K562 (cell line): ENCODE results near the gene PNRC1. TPM values are rescaled to one million over a fixed set of nuclear protein-coding genes. Genes with fewer than 3 reads are reported as not detected.

Experiments
- ARID3B ChIP-seq: fragments of 250-450 bp; sonication (Bioruptor Pico); IDR thresholded peaks from 2 replicates; pipeline ENCODE4 v1.4.0; 2020; ENCODE audit warnings: borderline replicate concordance
- EP300 ChIP-seq: IDR thresholded peaks from 2 replicates; pipeline ENCODE4 v1.6.1; 2012; ENCODE audit warnings: low read length, improper control_type of control experiment
- HSF4 ChIP-seq: fragments of 250-450 bp; sonication (Bioruptor Pico); IDR thresholded peaks from 2 replicates; pipeline ENCODE4 v2.1.2; 2022; ENCODE audit warnings: mild to moderate bottlenecking, moderate library complexity, borderline replicate concordance
- LARP7 ChIP-seq: fragments of 450-650 bp; IDR thresholded peaks from 2 replicates; pipeline ENCODE4 v1.6.1; 2016
- MTA2 ChIP-seq: fragments of 450-650 bp; IDR thresholded peaks from 2 replicates; pipeline ENCODE4 v1.6.1; 2016; ENCODE audit warnings: low read depth
- ZBTB11 ChIP-seq, 3 experiments: fragments of 200-800 bp in 1 of 3; fragments of 250-450 bp in 1 of 3; fragments of 450-650 bp in 1 of 3; sonication (Bioruptor Pico) in 1 of 3; sonication (Bioruptor generic) in 1 of 3; formaldehyde crosslinking in 1 of 3; IDR thresholded peaks; 2 replicates each; pipeline versions ENCODE4 v1.6.1 to v1.8.0; 2016 to 2022; ENCODE audit warnings: mild to moderate bottlenecking in 2 of 3, missing genetic modification characterization in 2 of 3, missing compliant biosample characterization in 1 of 3, moderate library complexity in 1 of 3
- ZNF444 ChIP-seq: fragments of 250-450 bp; sonication (Bioruptor Pico); IDR thresholded peaks from 2 replicates; pipeline ENCODE4 v1.4.0; 2020; ENCODE audit warnings: mild to moderate bottlenecking, moderate library complexity
- ZNF445 ChIP-seq: fragments of 250-450 bp; sonication (Bioruptor Pico); IDR thresholded peaks from 2 replicates; pipeline ENCODE4 v1.4.0; 2020; ENCODE audit warnings: low read depth, mild to moderate bottlenecking, moderate library complexity
- polyA plus RNA-seq, 8 experiments: library from polyadenylated mRNA; depleted of rRNA in 4 of 8; stranded (reverse) in 5 of 8; unstranded in 3 of 8; fragments of >200 nt; fragmentation: Nextera tagmentation in 2 of 8; fragmentation: Illumina TruSeq in 1 of 8; extraction: Ambion mirVana in 2 of 8; extraction: Trizol in 1 of 8; gene quantifications; 2 replicates each; pipeline versions ENCODE4 v1.2.1 to v1.2.3, GENCODE V29; 2011 to 2014; ENCODE audit warnings: inconsistent platforms in 1 of 8, missing spikeins in 1 of 8
- total RNA-seq, 7 experiments: library from RNA; depleted of rRNA in 6 of 7; stranded (reverse); fragments of >200 nt in 6 of 7; fragmentation: Illumina TruSeq in 2 of 7; extraction: Trizol in 2 of 7; gene quantifications; 2 replicates each; pipeline versions ENCODE4 v1.2.1 to v1.2.3, GENCODE V29; 2011 to 2021; ENCODE audit warnings: low replicate concordance in 1 of 7
- TF ChIP-seq, protein P1 (sequence below): fragments of 450-650 bp; IDR thresholded peaks from 2 replicates; pipeline ENCODE4 v1.7.1; 2018; ENCODE audit warnings: mild to moderate bottlenecking, low read depth; ENCODE audit not compliant: partially characterized antibody
- TF ChIP-seq, protein P2 (sequence below): fragments of 200-800 bp; sonication (Bioruptor generic); IDR thresholded peaks from 2 replicates; pipeline ENCODE4 v1.6.1; 2016; ENCODE audit warnings: missing genetic modification characterization, missing compliant biosample characterization

PNRC1 gene
- total and polyA plus RNA-seq, 9 of the 15 experiments (the other 6 are each of a cell fraction or from before 2014, with no cell fraction given), result 1.2 to 10.8 (median 6.5) TPM

DNA sequence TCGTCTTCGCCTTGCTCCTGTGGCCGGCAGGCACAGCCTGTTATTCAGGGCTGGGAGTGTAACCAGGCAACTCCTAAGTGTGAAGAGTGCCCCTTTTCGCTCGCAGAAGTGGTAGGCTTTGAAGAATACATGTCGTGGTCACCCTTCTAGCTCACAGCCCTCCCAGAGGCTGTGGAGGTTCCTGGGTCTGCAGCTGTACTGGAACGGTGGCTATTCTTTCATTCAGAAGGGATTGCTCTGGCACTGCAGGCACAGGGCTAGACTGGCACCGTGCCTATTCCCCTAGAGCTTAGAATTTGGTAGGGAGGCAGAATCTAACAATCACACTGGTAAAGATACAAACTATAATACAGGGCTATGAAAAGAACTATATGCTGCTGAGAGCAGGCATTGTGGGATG is 38.4 kb downstream of the PNRC1 start (continued):
- TF ChIP-seq, protein P1, sequence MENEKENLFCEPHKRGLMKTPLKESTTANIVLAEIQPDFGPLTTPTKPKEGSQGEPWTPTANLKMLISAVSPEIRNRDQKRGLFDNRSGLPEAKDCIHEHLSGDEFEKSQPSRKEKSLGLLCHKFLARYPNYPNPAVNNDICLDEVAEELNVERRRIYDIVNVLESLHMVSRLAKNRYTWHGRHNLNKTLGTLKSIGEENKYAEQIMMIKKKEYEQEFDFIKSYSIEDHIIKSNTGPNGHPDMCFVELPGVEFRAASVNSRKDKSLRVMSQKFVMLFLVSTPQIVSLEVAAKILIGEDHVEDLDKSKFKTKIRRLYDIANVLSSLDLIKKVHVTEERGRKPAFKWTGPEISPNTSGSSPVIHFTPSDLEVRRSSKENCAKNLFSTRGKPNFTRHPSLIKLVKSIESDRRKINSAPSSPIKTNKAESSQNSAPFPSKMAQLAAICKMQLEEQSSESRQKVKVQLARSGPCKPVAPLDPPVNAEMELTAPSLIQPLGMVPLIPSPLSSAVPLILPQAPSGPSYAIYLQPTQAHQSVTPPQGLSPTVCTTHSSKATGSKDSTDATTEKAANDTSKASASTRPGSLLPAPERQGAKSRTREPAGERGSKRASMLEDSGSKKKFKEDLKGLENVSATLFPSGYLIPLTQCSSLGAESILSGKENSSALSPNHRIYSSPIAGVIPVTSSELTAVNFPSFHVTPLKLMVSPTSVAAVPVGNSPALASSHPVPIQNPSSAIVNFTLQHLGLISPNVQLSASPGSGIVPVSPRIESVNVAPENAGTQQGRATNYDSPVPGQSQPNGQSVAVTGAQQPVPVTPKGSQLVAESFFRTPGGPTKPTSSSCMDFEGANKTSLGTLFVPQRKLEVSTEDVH, result no peak
- TF ChIP-seq EP300, result no peak
- TF ChIP-seq HSF4, result no peak
- no peak for TF ChIP-seq MTA2
- no peak for TF ChIP-seq LARP7
- TF ChIP-seq ARID3B (CRISPR knock-in tag), result no peak
- TF ChIP-seq, protein P2, sequence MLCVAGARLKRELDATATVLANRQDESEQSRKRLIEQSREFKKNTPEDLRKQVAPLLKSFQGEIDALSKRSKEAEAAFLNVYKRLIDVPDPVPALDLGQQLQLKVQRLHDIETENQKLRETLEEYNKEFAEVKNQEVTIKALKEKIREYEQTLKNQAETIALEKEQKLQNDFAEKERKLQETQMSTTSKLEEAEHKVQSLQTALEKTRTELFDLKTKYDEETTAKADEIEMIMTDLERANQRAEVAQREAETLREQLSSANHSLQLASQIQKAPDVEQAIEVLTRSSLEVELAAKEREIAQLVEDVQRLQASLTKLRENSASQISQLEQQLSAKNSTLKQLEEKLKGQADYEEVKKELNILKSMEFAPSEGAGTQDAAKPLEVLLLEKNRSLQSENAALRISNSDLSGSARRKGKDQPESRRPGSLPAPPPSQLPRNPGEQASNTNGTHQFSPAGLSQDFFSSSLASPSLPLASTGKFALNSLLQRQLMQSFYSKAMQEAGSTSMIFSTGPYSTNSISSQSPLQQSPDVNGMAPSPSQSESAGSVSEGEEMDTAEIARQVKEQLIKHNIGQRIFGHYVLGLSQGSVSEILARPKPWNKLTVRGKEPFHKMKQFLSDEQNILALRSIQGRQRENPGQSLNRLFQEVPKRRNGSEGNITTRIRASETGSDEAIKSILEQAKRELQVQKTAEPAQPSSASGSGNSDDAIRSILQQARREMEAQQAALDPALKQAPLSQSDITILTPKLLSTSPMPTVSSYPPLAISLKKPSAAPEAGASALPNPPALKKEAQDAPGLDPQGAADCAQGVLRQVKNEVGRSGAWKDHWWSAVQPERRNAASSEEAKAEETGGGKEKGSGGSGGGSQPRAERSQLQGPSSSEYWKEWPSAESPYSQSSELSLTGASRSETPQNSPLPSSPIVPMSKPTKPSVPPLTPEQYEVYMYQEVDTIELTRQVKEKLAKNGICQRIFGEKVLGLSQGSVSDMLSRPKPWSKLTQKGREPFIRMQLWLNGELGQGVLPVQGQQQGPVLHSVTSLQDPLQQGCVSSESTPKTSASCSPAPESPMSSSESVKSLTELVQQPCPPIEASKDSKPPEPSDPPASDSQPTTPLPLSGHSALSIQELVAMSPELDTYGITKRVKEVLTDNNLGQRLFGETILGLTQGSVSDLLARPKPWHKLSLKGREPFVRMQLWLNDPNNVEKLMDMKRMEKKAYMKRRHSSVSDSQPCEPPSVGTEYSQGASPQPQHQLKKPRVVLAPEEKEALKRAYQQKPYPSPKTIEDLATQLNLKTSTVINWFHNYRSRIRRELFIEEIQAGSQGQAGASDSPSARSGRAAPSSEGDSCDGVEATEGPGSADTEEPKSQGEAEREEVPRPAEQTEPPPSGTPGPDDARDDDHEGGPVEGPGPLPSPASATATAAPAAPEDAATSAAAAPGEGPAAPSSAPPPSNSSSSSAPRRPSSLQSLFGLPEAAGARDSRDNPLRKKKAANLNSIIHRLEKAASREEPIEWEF, result no peak
- no peak for TF ChIP-seq ZNF445 (CRISPR knock-in tag)
- no peak for TF ChIP-seq ZNF444 (CRISPR knock-in tag)
- no peak for TF ChIP-seq ZBTB11 (CRISPR knock-in tag; IDR thresholded peaks at IDR 0.05)
